HG03095 (cell line): ENCODE data around the gene VWA1.
"Not testable (repeated sequence)": the region's sequence is repeated elsewhere in the genome, so short reads cannot be mapped to it uniquely, and the experiment has no call there.

ENCODE experiments used
- ATAC-seq: cut with Tn5 transposase; IDR thresholded peaks from one replicate; pipeline ENCODE4 v1.9.1; 2021; ENCODE audit warnings: moderate library complexity; ENCODE audit not compliant: unreplicated experiment

VWA1 gene

GRCh38 chr1:1422465-1423244 is 12.8 kb upstream of the VWA1 start:
- no peak for ATAC-seq

GRCh38 chr1:1423245-1423597 is 12.3 kb upstream of the VWA1 start:
- ATAC-seq, result no peak

- no peak for ATAC-seq
Measured at GRCh38 chr1:1424707-1425106, 10.8 kb upstream of the VWA1 start.

- ATAC-seq, result no peak
Measured at GRCh38 chr1:1425426-1425752, 10.1 kb upstream of the VWA1 start.

GRCh38 chr1:1425753-1426495 is 9.6 kb upstream of the VWA1 start:
- no peak for ATAC-seq

GRCh38 chr1:1426496-1427105 is 8.9 kb upstream of the VWA1 start:
- no peak for ATAC-seq

- no peak for ATAC-seq
Measured at GRCh38 chr1:1427106-1427819, 8.2 kb upstream of the VWA1 start.

GRCh38 chr1:1427820-1428148 is 7.7 kb upstream of the VWA1 start:
- no peak for ATAC-seq

GRCh38 chr1:1428174-1428573 is 7.3 kb upstream of the VWA1 start:
- ATAC-seq, result no peak

- ATAC-seq, result not testable (repeated sequence)
Measured at GRCh38 chr1:1428967-1429366, 6.5 kb upstream of the VWA1 start.

- ATAC-seq, result no peak
Measured at GRCh38 chr1:1429671-1430073, 5.8 kb upstream of the VWA1 start.

GRCh38 chr1:1430114-1430982 is 5.1 kb upstream of the VWA1 start:
- no peak for ATAC-seq

- ATAC-seq, result no peak
Measured at GRCh38 chr1:1430992-1431844, 4.3 kb upstream of the VWA1 start.

GRCh38 chr1:1431845-1432273 is 3.6 kb upstream of the VWA1 start:
- no peak for ATAC-seq

- ATAC-seq, result no peak
Measured at GRCh38 chr1:1432274-1432950, 3.1 kb upstream of the VWA1 start.

- ATAC-seq, result no peak
Measured at GRCh38 chr1:1432951-1433803, 2.3 kb upstream of the VWA1 start.

- ATAC-seq, result no peak
Measured at GRCh38 chr1:1433804-1434130, 1.7 kb upstream of the VWA1 start.

GRCh38 chr1:1434131-1434823 is 1.2 kb upstream of the VWA1 start:
- no peak for ATAC-seq
